Neural cell (in vitro differentiated cells): ENCODE measurements around the gene DENND1A. TPM values are rescaled to one million over a fixed set of nuclear protein-coding genes. Genes with fewer than 3 reads are reported as not detected.

Experiments
- H2AFZ ChIP-seq: fragments of 200-600, 300-800 bp; sonication (generic), shearing (Covaris generic); 2 replicates; pipeline ENCODE4 v1.6.0; 2014; ENCODE audit warnings: low read depth, mild to moderate bottlenecking, antibody characterized with exemption, low read length, moderate library complexity
- H3F3A ChIP-seq: fragments of 200-600 bp; shearing (Covaris generic); 2 replicates; pipeline ENCODE4 v1.6.1; 2016; ENCODE audit warnings: mild to moderate bottlenecking, moderate library complexity, mixed read lengths, antibody characterized with exemption, low read length; ENCODE audit not compliant: insufficient read depth, poor library complexity, severe bottlenecking
- H3K27ac ChIP-seq: fragments of 200-600, 300-800 bp; sonication (generic), shearing (Covaris generic); 2 replicates; pipeline ENCODE4 v1.5.1; 2014; ENCODE audit warnings: mild to moderate bottlenecking, low read length, moderate library complexity
- H3K27me3 ChIP-seq: fragments of 300-800, 200-600 bp; sonication (generic), shearing (Covaris generic); 2 replicates; pipeline ENCODE4 v1.6.0; 2014; ENCODE audit warnings: mild to moderate bottlenecking, low read depth, low read length, moderate library complexity; ENCODE audit not compliant: insufficient read depth
- H3K36me3 ChIP-seq: fragments of 300-800, 200-600 bp; sonication (generic), shearing (Covaris generic); 2 replicates; pipeline ENCODE4 v1.5.1; 2014; ENCODE audit warnings: mild to moderate bottlenecking, antibody characterized with exemption, low read length, moderate library complexity; ENCODE audit not compliant: insufficient read depth
- H3K4me2 ChIP-seq: fragments of 300-800, 200-600 bp; sonication (generic), shearing (Covaris generic); 2 replicates; pipeline ENCODE4 v1.6.0; 2014; ENCODE audit warnings: mild to moderate bottlenecking, low read length
- H3K4me3 ChIP-seq: fragments of 300-800, 200-600 bp; sonication (generic), shearing (Covaris generic); 2 replicates; pipeline ENCODE4 v1.5.1; 2014; ENCODE audit warnings: mild to moderate bottlenecking, low read length, moderate library complexity
- H3K79me2 ChIP-seq: fragments of 200-600 bp; shearing (Covaris generic); replicated peaks from 2 replicates; pipeline ENCODE4 v1.6.0; 2014; ENCODE audit warnings: mild to moderate bottlenecking, low read length, moderate library complexity; ENCODE audit not compliant: insufficient read depth
- H3K9ac ChIP-seq: fragments of 300-800, 200-600 bp; sonication (generic), shearing (Covaris generic); 2 replicates; pipeline ENCODE4 v1.6.1; 2016; ENCODE audit warnings: mild to moderate bottlenecking, low read length, mixed read lengths
- H3K9me2 ChIP-seq: fragments of 200-600 bp; shearing (Covaris generic); 2 replicates; pipeline ENCODE4 v1.6.1; 2016; ENCODE audit warnings: mild to moderate bottlenecking, low read length, mixed read lengths; ENCODE audit not compliant: insufficient read depth
- H3K9me3 ChIP-seq: fragments of 200-600, 300-800 bp; sonication (generic), shearing (Covaris generic); 2 replicates; pipeline ENCODE4 v1.6.1; 2016; ENCODE audit warnings: mild to moderate bottlenecking, mixed run types, low read length, moderate library complexity, mixed read lengths
- H4K20me1 ChIP-seq: fragments of 200-600 bp; shearing (Covaris generic); 2 replicates; pipeline ENCODE4 v1.6.1; 2016; ENCODE audit warnings: mild to moderate bottlenecking, mixed run types; ENCODE audit not compliant: insufficient read depth
- EZH2 ChIP-seq: fragments of 200-600, 300-800 bp; shearing (Covaris generic), sonication (generic); IDR thresholded peaks from 2 replicates; pipeline ENCODE4 v1.6.1; 2014; ENCODE audit warnings: antibody characterized with exemption, low read length, borderline replicate concordance, mild to moderate bottlenecking; ENCODE audit not compliant: insufficient read depth, poor library complexity, severe bottlenecking
- MXI1 ChIP-seq: fragments of 450-650 bp; conservative IDR thresholded peaks from 2 replicates; pipeline ENCODE4 v1.6.1; 2014; ENCODE audit warnings: antibody characterized with exemption, mild to moderate bottlenecking; ENCODE audit not compliant: poor library complexity, severe bottlenecking
- POLR2AphosphoS5 ChIP-seq: IDR thresholded peaks from 2 replicates; pipeline ENCODE4 v1.6.1; 2012
- RAD21 ChIP-seq: fragments of 450-650 bp; conservative IDR thresholded peaks from 2 replicates; pipeline ENCODE4 v1.6.1; 2014; ENCODE audit warnings: antibody characterized with exemption, mild to moderate bottlenecking, moderate library complexity
- SMC3 ChIP-seq: fragments of 450-650 bp; conservative IDR thresholded peaks from 2 replicates; pipeline ENCODE4 v1.6.1; 2014; ENCODE audit warnings: antibody characterized with exemption, mild to moderate bottlenecking, moderate library complexity; ENCODE audit not compliant: poor library complexity
- TAF1 ChIP-seq: IDR thresholded peaks from 2 replicates; pipeline ENCODE4 v1.6.1; 2012; ENCODE audit warnings: low read depth
- polyA plus RNA-seq: library from polyadenylated mRNA; depleted of rRNA; stranded (reverse); fragments of >200 nt; gene quantifications from 2 replicates; pipeline ENCODE4 v1.2.3, GENCODE V29; 2014
- TF ChIP-seq, protein P1 (sequence below): fragments of 450-650 bp; IDR thresholded peaks from 2 replicates; pipeline ENCODE4 v1.5.1; 2014; ENCODE audit warnings: antibody characterized with exemption, mild to moderate bottlenecking, moderate library complexity; ENCODE audit not compliant: poor library complexity, severe bottlenecking
- TF ChIP-seq, protein P2 (sequence below): IDR thresholded peaks from 2 replicates; pipeline ENCODE4 v1.6.1; 2012; ENCODE audit warnings: borderline replicate concordance

DENND1A gene
- polyA plus RNA-seq, 1 donor from 2014 or later, result 2.3 TPM

DNA sequence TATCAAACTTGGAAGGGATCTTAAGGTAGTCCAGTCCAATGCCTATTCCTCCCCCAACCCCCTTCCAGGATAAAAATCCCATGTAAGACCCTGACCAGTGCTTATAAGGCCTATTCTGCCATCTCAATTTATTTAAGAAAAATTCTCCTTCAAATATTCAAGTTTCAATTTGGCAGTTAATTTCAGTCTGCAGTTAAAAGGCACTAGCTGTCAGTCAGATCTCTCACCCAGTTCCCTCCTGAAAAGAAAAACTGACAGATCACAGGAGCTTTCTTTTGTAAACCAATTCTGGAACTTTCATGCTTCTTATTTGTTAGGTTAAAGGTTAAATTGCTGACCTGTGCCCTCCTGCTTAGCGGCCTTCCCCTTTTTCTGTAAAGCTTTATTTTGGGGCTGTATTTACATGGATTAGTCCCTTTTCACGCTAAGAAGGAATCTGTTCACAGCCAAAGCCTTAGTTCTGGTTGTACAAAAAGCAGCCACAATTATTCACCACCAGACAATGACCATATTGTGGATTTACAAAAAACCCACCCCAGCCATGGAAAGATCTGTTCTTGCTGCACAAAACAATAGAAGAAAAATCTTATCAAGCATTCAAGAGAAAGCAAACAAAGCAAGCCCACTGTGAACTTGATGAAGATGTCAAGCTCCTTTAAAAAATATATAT, 68.7 kb downstream of the DENND1A start:
- H3K79me2 ChIP-seq, result peaks cover 34% of the 10 kb centered on the region
- no peaks in the 10 kb centered on the region for H3K36me3 ChIP-seq
- H4K20me1 ChIP-seq, result no peaks in the 10 kb centered on the region
- no peak overlapping the region for H3K4me2 ChIP-seq
- H3K27ac ChIP-seq, result no peak overlapping the region
- no peaks in the 10 kb centered on the region for H3K9me2 ChIP-seq
- H3K27me3 ChIP-seq, result no peaks in the 10 kb centered on the region
- H2AFZ ChIP-seq, result no peak overlapping the region
- TF ChIP-seq EZH2, result no peak
- no peak for TF ChIP-seq RAD21
- TF ChIP-seq TAF1, result no peak
- TF ChIP-seq MXI1, result no peak
- TF ChIP-seq, protein P1, sequence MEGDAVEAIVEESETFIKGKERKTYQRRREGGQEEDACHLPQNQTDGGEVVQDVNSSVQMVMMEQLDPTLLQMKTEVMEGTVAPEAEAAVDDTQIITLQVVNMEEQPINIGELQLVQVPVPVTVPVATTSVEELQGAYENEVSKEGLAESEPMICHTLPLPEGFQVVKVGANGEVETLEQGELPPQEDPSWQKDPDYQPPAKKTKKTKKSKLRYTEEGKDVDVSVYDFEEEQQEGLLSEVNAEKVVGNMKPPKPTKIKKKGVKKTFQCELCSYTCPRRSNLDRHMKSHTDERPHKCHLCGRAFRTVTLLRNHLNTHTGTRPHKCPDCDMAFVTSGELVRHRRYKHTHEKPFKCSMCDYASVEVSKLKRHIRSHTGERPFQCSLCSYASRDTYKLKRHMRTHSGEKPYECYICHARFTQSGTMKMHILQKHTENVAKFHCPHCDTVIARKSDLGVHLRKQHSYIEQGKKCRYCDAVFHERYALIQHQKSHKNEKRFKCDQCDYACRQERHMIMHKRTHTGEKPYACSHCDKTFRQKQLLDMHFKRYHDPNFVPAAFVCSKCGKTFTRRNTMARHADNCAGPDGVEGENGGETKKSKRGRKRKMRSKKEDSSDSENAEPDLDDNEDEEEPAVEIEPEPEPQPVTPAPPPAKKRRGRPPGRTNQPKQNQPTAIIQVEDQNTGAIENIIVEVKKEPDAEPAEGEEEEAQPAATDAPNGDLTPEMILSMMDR, result no peak
- TF ChIP-seq POLR2AphosphoS5, result no peak
- TF ChIP-seq, protein P2, sequence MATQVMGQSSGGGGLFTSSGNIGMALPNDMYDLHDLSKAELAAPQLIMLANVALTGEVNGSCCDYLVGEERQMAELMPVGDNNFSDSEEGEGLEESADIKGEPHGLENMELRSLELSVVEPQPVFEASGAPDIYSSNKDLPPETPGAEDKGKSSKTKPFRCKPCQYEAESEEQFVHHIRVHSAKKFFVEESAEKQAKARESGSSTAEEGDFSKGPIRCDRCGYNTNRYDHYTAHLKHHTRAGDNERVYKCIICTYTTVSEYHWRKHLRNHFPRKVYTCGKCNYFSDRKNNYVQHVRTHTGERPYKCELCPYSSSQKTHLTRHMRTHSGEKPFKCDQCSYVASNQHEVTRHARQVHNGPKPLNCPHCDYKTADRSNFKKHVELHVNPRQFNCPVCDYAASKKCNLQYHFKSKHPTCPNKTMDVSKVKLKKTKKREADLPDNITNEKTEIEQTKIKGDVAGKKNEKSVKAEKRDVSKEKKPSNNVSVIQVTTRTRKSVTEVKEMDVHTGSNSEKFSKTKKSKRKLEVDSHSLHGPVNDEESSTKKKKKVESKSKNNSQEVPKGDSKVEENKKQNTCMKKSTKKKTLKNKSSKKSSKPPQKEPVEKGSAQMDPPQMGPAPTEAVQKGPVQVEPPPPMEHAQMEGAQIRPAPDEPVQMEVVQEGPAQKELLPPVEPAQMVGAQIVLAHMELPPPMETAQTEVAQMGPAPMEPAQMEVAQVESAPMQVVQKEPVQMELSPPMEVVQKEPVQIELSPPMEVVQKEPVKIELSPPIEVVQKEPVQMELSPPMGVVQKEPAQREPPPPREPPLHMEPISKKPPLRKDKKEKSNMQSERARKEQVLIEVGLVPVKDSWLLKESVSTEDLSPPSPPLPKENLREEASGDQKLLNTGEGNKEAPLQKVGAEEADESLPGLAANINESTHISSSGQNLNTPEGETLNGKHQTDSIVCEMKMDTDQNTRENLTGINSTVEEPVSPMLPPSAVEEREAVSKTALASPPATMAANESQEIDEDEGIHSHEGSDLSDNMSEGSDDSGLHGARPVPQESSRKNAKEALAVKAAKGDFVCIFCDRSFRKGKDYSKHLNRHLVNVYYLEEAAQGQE, result no peak
- no peaks in the 10 kb centered on the region for H3F3A ChIP-seq
- no peak overlapping the region for H3K9ac ChIP-seq
- H3K4me3 ChIP-seq, result no peak overlapping the region
- no peaks in the 10 kb centered on the region for H3K9me3 ChIP-seq

DNA sequence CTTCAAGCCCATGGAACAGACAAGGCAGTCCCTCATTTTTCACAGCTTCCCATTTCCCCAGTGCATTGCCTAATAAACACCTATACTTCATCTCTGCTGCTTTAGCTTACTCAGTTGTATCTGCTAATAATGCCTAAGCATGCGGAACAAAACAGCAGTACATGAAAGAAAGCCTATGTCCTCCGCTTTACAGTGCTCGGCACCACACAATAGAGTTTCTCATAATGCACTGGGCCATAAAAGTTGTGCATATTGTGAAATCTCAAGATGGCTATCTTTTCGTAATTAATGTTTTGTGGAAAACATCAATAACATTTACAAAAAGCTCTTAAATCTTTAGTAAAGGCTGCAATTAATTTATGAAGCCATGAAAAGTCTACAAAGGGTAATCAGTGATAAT, 69.3 kb downstream of the DENND1A start:
- Histone ChIP-seq H3K9ac (no peak overlapping the region), H3F3A (no peaks in the 10 kb centered on the region), H3K79me2 (peaks cover 38% of the 10 kb centered on the region), H2AFZ (no peak overlapping the region), H3K36me3 (no peaks in the 10 kb centered on the region), H3K27me3 (no peaks in the 10 kb centered on the region), H3K27ac (no peak overlapping the region), H4K20me1 (no peaks in the 10 kb centered on the region), H3K9me3 (no peaks in the 10 kb centered on the region), H3K9me2 (no peaks in the 10 kb centered on the region), H3K4me2 (no peak overlapping the region), H3K4me3 (no peak overlapping the region)
- TF ChIP-seq SMC3, result no peak
- TF ChIP-seq, protein P1, result no peak
